Head of caudate nucleus (tissue), 42 donors: ENCODE measurements around the gene GPR83.
"Not testable (repeated sequence)": the region's sequence is repeated elsewhere in the genome, so short reads cannot be mapped to it uniquely, and the experiment has no call there.

Experiments
- DNase-seq, 42 donors: peaks; one replicate each; pipeline versions ENCODE4 v3.0.0 to v3.0.0-alpha.2; 2020 to 2021; ENCODE audit warnings: mixed read lengths in 7 of 42
- intact Hi-C: fragments of 100-400 bp; cut with DNase I; formaldehyde crosslinking; loops from one replicate; pipeline ENCODE4 v1.15.0; 2022

The GPR83 gene

GRCh38 chr11:94391937-94392336 is 9.3 kb downstream of the GPR83 start:
- DNase-seq, intact Hi-C loops: not testable (repeated sequence)

DNA sequence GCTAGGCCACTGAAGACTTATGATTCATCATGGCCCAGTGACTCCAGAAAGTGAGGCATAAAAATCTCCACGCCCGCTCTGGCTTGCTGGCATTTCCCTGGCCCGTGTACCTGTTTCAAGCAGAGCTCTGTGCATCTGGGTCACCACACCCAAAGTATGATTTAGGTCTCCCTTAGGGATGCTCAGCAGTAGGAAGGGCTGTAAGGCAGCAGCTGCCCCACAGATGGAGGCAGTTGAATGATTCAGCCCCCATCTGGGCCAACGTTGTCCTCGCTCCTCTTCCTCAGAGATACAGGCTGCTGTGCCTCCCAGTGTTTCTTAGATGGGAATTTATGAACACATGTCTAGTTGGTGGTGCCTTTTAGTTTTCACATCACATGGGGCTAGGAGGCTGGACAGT is 21.6 kb downstream of the GPR83 start:
- DNase-seq, result no peak
- intact Hi-C loops, result no loop called here

DNA sequence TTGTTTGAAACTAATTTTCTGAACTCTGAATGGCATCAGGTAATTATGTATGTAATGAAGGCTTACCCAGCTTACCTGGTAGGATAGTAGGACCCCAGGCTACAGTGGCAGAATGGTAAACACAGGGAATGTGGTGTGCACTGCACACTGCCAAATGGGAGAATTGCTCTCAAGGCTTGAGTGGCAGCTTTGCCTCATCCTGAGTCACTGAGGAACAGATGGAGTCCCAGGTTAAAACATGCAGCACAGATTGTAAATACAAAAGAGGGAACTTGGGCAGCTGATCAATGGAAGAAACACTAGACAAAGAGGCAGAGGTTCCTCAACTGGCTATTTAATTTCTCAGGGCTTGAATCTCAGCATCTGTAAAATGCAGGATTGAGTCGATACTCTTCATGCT is 24.4 kb downstream of the GPR83 start:
- intact Hi-C loops, result no loop called here

GRCh38 chr11:94370576-94370975 is 30.6 kb downstream of the GPR83 start:
- intact Hi-C loops, DNase-seq: not testable (repeated sequence)

More for the DNA sequence above, 24.4 kb downstream of the GPR83 start:
- peak in 2 of 42 donors; percentile 14 to 25 for DNase-seq

GRCh38 chr11:94350850-94351563 is 50.2 kb downstream of the GPR83 start:
- not testable (repeated sequence) for DNase-seq

GRCh38 chr11:94346311-94346710 is 54.9 kb downstream of the GPR83 start:
- DNase-seq, intact Hi-C loops: not testable (repeated sequence)

More at GRCh38 chr11:94350850-94351563, 50.2 kb downstream of the GPR83 start:
- intact Hi-C loops, result not testable (repeated sequence)

- intact Hi-C loops, result no loop called here
- no peak for DNase-seq
Observed at GRCh38 chr11:94343495-94343894, 57.7 kb downstream of the GPR83 start.

DNA sequence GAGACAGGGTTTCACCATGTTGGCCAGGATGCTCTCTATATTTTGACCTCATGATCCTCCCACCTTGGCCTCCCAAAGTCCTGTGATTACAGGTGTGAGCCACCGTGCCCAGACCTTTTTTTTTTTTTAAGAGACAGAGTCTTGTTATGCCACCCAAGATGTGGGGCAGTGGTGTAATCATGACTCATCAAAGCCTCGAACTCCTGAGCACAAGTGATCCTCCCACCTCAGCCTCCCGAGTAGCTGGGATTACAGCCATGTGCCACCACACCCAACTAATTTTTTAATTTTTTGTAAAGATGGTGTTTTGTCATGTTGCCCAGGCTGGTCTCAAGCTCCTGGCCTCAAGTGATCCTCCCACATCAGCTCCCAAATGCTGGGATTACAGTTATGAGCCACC is 59.0 kb downstream of the GPR83 start:
- no peak for DNase-seq
- intact Hi-C loops, result no loop called here

DNA sequence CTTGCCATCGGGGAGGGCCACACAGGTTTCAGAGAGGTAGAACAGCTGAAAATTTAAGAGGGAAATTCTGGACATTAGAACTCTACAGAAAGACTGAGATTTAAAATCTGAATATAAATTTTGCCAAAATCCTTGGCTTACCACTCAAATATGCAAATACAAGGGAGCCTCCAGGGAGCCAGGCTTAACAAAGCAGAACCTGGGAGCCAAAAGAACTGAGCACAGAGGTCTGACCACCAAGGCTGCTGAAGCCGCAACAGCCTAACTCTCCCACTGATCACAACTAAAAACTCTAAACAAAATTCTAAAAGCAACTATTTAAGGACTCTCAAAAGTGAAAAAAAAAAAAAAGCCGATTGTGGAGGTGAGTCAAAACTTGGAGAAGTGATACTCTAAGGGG is 62.6 kb downstream of the GPR83 start:
- intact Hi-C loops, result no loop called here
- no peak for DNase-seq

DNA sequence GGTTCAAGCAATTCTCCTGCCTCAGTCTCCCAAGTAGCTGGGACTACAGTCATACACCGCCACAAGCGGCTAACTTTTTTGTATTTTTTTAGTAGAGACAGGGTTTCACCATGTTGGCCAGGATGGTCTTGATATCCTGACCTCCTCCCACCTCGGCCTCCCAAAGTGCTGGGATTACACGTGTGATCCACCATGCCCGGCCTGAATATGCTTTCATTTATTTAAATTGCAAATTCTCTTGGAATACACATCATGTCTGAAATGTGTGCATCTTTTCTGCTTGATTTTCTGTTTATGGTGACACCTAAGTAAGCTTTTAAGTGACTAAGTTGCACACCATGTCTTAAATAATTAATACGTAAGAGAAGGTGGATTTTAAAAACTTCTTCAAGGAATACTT is 65.2 kb downstream of the GPR83 start:
- intact Hi-C loops, result no loop called here
- no peak for DNase-seq

- DNase-seq, result no peak
- intact Hi-C loops, result no loop called here
Observed at GRCh38 chr11:94332814-94333213, 68.4 kb downstream of the GPR83 start.

DNA sequence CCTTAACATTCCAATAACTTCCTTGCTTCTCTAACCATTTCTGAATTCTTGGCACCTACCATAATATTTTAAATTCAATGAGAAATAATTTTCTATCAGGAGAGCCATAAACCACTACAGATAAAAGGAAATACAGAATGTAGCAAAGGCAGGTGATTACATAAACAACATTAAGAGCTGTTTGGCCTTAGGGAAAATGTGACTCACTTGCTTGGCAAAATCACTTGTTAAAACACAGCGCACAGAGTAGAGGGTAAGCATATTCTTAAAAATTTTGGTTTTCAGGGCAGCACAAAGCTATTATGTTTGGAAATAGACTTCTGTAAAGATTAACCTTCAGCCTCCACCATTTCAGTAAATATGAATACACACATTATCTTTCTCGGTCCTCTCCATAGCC is 70.4 kb downstream of the GPR83 start:
- no peak for DNase-seq
- intact Hi-C loops, result no loop called here

DNA sequence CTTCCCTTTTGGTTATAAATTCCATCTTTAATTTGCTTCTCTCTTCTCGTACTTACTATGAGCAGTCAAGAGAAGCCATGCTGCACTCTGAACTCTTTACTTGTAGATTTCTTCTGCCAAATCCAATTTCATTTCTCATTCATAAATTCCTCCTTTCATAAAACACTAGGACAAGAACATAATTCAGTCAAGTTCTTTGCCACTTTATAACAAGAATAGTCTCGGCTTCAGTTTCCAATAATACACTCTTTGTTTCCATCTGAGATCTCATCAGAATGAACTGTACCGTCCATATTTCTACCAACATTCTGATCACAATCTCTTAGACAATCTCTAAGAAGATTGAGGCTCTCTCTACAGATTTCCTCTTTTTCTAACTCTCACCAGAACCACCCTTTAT is 71.7 kb downstream of the GPR83 start:
- intact Hi-C loops, result no loop called here
- no peak for DNase-seq

DNA sequence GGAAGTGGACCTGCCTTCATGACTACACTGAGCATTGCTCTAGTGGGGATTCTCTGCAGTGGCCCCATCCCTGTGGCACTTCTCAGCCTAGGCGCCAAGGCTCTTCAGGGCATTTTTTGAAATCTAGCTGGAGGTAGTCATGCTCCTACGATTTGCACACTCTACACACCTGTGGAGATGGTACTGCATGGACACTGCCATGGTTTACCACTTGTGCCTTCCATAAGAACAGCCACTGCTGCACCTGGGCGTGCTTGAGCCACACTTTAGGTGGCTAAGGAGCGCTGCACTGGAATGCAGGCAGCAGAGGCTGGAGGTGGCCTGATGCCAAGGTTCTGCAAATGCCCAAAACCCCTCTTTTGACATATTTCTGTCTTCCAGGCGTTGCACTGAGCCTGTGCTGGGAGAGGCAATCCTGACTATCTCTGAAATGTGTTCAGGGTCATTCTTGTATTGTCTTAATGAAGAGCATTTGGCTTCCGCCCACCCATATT is 72.6 kb downstream of the GPR83 start:
- intact Hi-C loops, result no loop called here
- no peak for DNase-seq
